WI38 (cell line): Measurements from ENCODE around the gene CRTAC1.
"Not testable (repeated sequence)": the region's sequence is repeated elsewhere in the genome, so short reads cannot be mapped to it uniquely, and the experiment has no call there.

Experiments used
- H3K4me3 ChIP-seq: 2 replicates; pipeline ENCODE4 v1.5.1; 2011; ENCODE audit warnings: low read depth, mild to moderate bottlenecking, control low read depth, low read length
- TF ChIP-seq, protein P1 (sequence below): IDR thresholded peaks from 2 replicates; pipeline ENCODE4 v1.5.1; 2012; ENCODE audit warnings: low read depth, mild to moderate bottlenecking, control low read depth, low read length

The CRTAC1 gene

DNA sequence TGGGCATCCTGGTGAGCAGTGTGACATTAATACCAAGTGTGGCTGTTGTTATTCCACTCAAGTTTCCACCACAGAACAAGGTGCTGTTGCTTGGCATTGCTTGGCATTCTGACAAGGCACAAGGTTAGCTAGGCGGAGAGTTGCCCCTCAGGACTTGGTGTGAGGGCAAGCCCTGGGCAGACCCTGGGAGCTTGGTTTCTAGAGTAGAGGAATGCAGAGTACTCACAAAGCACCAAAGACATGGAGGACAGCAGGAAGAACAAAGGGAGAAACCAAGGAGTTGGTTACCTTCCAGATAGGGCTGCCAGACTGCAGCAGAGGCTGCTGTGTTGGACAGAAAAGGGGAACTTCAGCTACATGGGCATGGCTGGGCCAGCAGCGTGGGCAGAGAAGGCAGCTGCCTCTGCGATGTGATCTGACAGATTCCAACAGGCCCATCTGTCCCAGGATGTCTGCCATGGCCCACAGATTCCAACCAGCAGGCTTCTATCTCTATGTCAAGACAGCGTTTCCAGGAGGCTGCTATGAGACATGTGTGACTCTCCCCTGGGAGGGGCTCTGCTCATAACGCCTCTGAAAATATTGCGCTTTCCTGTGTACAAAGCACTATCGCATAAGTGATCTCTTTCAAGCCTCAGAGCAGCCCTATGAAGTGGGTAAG is 178.9 kb downstream of the CRTAC1 start:
- H3K4me3 ChIP-seq, result no peak overlapping the region
- TF ChIP-seq, protein P1, sequence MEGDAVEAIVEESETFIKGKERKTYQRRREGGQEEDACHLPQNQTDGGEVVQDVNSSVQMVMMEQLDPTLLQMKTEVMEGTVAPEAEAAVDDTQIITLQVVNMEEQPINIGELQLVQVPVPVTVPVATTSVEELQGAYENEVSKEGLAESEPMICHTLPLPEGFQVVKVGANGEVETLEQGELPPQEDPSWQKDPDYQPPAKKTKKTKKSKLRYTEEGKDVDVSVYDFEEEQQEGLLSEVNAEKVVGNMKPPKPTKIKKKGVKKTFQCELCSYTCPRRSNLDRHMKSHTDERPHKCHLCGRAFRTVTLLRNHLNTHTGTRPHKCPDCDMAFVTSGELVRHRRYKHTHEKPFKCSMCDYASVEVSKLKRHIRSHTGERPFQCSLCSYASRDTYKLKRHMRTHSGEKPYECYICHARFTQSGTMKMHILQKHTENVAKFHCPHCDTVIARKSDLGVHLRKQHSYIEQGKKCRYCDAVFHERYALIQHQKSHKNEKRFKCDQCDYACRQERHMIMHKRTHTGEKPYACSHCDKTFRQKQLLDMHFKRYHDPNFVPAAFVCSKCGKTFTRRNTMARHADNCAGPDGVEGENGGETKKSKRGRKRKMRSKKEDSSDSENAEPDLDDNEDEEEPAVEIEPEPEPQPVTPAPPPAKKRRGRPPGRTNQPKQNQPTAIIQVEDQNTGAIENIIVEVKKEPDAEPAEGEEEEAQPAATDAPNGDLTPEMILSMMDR, result no peak

DNA sequence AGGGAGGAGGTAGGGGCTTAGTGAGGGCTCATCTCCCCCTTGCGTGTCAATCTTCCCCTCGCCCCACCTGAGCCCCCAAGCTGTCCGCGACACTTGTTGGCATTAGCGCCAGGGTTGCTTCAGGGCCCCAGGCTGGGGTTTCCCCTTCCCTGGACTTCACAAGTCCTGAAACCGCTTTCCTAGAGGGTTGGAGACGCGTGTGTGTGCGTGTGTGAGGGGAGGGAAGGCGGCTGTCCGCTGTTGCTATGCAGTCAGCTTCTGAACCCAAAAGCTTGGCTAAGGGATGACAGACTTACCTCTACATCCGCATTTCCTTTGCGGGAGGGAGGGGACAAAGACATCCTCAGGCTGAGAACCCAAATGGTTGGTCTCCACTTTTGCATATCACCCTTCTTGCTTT is 180.0 kb downstream of the CRTAC1 start:
- TF ChIP-seq, protein P1, result no peak
- H3K4me3 ChIP-seq, result no peak overlapping the region

DNA sequence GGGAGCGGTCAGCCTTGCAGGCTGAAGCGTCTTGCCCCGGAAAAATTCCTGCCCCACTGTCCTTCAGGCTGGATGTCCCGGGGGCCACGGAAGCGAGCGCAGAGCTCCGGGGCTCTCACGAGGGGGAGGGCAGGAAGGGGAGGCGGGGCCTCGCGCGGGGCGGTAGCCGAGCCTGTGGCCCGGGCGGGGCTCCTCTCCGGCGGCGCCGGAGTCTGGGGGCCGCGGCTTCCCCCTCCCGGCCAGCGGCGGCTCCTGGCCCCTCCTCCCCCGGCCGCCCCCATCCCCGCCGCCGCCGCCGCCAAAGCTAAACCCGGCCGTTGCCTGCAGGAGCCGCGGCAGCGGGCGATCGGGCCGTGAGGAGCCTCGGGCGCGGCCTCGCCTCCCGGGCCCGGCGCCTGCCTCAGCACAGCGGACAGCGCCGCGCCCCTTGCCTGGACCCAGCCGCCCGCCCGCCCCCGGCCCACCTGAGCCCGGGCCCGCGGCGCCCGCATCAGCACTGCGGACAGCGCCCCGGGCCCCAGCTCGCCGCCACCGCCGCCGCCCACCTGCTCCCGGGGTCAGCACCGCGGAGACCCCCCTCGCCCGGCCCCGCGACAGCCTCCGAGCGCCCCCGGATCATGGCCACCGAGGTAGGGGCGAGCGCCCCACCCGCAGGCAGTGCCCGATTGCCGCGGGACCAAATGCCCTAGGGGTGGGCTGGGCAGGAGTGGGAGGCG is 180.6 kb downstream of the CRTAC1 start, which contains the start of gene GOLGA7B:
Gene GOLGA7B, plus strand, starts transcription at position 157 of the 716 bp plus-strand sequence. Its CDS starts 461 bp downstream, at position 618.
- peak within 1 kb of the TSS; percentile 38 for H3K4me3 ChIP-seq

DNA sequence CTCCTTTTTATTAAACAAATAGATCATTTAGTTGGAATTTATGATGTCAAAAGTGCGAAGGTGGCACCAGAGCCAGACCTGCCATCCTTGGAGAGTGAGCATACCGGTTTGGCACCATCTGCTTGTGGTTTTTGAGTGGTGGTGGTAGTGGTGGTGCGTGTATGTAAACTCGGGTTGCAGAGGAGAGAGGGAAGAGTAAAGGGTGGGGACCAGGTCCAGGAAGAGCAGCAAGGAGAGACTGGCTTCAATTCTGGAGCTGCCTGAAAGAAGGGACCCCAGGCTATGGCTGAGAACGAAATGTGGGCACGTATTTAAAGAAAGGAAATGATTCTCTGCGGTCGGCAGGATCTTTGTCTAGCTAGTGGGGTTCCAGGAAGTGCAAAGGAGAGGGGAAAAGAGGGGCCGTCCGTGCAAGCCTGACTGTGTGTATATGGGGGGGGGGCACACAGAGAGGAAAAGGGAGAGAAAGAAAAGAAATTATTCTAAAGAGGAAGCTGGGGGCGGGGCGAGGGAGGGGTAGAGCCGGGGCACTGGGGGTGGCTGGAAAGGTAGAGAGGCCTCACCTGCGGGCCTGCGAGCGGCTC is 181.2 kb downstream of the CRTAC1 start:
- H3K4me3 ChIP-seq, result peak overlapping the region; percentile 38
- TF ChIP-seq, protein P1, result no peak

More for the DNA sequence above, 180.6 kb downstream of the CRTAC1 start, which contains the start of gene GOLGA7B:
- TF ChIP-seq, protein P1, result no peak

DNA sequence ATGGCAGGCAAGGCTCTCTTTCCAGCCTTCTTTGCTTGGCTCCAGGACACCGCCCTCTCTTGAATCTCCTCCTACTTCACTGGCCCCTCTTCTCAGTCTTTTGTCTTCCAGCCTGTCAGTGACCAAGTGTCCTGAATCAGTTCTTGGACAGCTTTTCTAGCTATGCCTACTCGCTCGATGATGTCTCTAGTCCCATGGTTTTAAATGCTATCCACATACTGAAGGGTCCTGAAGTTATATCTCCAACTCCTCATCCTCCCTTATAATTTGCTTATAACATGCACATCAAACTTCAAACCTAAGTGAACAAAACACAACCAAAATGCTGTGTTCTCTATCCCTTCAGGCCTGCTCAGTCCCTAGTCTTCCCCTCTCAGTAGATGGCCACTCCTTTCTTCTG is 185.7 kb downstream of the CRTAC1 start:
- H3K4me3 ChIP-seq, result no peak overlapping the region
- TF ChIP-seq, protein P1, result no peak

DNA sequence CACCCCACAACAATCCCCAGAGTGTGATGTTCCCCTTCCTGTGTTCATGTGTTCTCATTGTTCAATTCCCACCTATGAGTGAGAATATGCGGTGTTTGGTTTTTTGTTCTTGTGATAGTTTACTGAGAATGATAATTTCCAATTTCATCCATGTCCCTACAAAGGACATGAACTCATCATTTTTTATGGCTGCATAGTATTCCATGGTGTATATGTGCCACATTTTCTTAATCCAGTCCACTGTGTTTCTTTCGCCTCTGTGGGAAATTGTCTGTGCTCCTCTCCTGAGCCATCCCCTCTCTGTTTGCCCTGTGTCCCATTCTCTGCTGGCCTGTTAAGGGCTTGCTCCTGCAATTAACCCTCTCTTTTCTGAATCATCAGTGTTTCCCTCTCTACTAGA is 186.4 kb downstream of the CRTAC1 start:
- H3K4me3 ChIP-seq, result not testable (repeated sequence)

DNA sequence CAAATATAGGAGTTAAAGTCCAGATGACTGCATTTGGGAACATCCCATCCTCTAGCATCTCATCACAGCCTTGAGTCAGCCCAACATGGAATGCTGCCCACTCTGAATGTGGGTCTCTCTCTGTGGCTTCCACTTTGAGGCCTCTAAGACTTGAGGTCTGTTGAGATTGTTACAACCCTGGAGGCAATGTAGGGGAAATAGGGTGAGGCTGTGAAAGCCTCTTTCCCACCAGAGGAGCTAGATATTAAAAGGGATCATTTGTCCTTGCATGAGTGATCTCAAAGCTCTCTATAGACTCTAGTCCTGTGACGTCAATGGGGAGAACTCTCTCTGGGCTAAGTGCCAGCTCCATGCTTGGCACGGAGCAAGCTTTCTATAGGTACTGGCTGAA is 187.1 kb downstream of the CRTAC1 start:
- TF ChIP-seq, protein P1, result no peak
- H3K4me3 ChIP-seq, result no peak overlapping the region
